Aorta (tissue), 5 donors: ENCODE results near the gene SUZ12. TPM values are rescaled to one million over a fixed set of nuclear protein-coding genes. Genes with fewer than 3 reads are reported as not detected.
"Not testable (repeated sequence)": the region's sequence is repeated elsewhere in the genome, so short reads cannot be mapped to it uniquely, and the experiment has no call there.

Experiments used
- ATAC-seq: fragments of 200-7000 bp; cut with Tn5 transposase; one replicate; pipeline ENCODE4 v1.9.1; 2022; ENCODE audit warnings: moderate library complexity; ENCODE audit not compliant: low FRiP score
- DNase-seq, 2 donors: peaks; one replicate each; pipeline ENCODE4 v3.0.0-alpha.2; 2020
- H3K27ac ChIP-seq, 2 donors: one replicate each; pipeline ENCODE4 v1.5.1; 2013; ENCODE audit warnings: low read length in 2 of 2, mild to moderate bottlenecking in 2 of 2, moderate library complexity in 2 of 2, control low read depth in 1 of 2, inconsistent platforms in 1 of 2, low read depth in 1 of 2
- H3K27me3 ChIP-seq, 2 donors: one replicate each; pipeline ENCODE4 v1.6.1; 2013; ENCODE audit warnings: control low read depth in 1 of 2, low read length in 1 of 2, mild to moderate bottlenecking in 1 of 2, moderate library complexity in 1 of 2; ENCODE audit not compliant: insufficient read depth in 2 of 2, control insufficient read depth in 1 of 2
- H3K36me3 ChIP-seq, 2 donors: one replicate each; pipeline ENCODE4 v1.6.1; 2013; ENCODE audit warnings: control low read depth in 1 of 2, low read length in 1 of 2, mild to moderate bottlenecking in 1 of 2; ENCODE audit not compliant: insufficient read depth in 2 of 2, control insufficient read depth in 1 of 2
- H3K4me1 ChIP-seq, 2 donors: one replicate each; pipeline ENCODE4 v1.6.1; 2013; ENCODE audit warnings: low read length in 2 of 2, control low read depth in 1 of 2, mild to moderate bottlenecking in 1 of 2, moderate library complexity in 1 of 2; ENCODE audit not compliant: insufficient read depth in 2 of 2, control insufficient read depth in 1 of 2
- H3K4me3 ChIP-seq, 2 donors: one replicate each; pipeline ENCODE4 v1.5.1; 2013; ENCODE audit warnings: low read length in 2 of 2, control low read depth in 1 of 2, mild to moderate bottlenecking in 1 of 2
- H3K9me3 ChIP-seq: one replicate; pipeline ENCODE4 v1.6.1; 2013; ENCODE audit warnings: mild to moderate bottlenecking, low read length; ENCODE audit not compliant: control insufficient read depth
- WGBS, 2 donors: extraction: QIAGEN DNeasy Blood & Tissue Kit; methylation state at CpG; one replicate each; pipeline ENCODE4 v1.1.7; 2013; 5-methylcytosine and 5-hydroxymethylcytosine counted together
- intact Hi-C, 2 donors: fragments of 100-400 bp; cut with DNase I; formaldehyde crosslinking; loops; one replicate each; pipeline versions ENCODE4 v1.14.2 to v1.15.0; 2022
- polyA plus RNA-seq, 2 donors: library from polyadenylated mRNA; stranded (reverse); fragments of 200-250 nt; gene quantifications; one replicate each; pipeline ENCODE4 v1.2.3, GENCODE V29; 2013
- total RNA-seq, 2 donors: library from RNA; stranded (reverse); fragmentation: NEBNext Ultra II Directional; extraction: Animal tissue kit (Norgen Biotek cat#: 25700); gene quantifications; one replicate each; pipeline ENCODE4 v1.2.1, GENCODE V29; 2021
- donor health status: healthy with polysubstance abuse.
- donor health status: Bipolar disorder and iron deficiency.
- donor health status: DM: no; HTN: no; CAD: no.
- donor health status: DM: no; HTN: no; CAD: no.
- donor health status: DM: yes; HTN: yes; CAD: no.

Gene SUZ12
- total and polyA plus RNA-seq, 4 donors, result 8.9 to 20.1 (median 13.9) TPM

DNA sequence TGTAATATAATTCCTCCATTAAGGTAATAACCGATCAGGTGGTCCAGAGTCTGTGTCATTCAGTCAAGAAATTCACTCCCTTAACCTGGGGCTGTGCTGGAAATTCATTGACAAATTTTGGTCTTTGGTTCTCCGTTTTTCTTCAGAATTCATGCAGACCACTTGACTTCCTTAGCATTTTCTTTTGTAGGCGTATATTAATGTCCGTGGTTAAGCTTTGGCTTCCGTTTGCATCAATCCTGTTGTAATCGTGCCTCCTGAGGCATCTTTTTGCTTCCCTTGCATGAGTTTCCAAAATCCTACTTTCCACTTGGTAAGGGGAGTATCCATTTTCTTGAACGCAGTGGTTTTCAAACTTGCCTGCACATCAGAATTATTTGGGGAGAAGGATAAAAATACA lies 79.4 kb downstream of the SUZ12 start:
- ATAC-seq (no peak), DNase-seq (no peak)
- peaks cover 0 to 3% of the 10 kb centered on the region in 2 donors for H3K4me1 ChIP-seq
- no peak overlapping the region for H3K27ac ChIP-seq
- H3K27me3 ChIP-seq, result no peaks in the 10 kb centered on the region
- WGBS, 2 donors, result 91 to 95% methylated on average over 7 of the region's 7 CpGs
- H3K36me3 ChIP-seq, result peaks cover 0 to 1% of the 10 kb centered on the region in 2 donors
- H3K9me3 ChIP-seq, result no peaks in the 10 kb centered on the region
- intact Hi-C loops, result no loop called here
- no peak overlapping the region for H3K4me3 ChIP-seq

DNA sequence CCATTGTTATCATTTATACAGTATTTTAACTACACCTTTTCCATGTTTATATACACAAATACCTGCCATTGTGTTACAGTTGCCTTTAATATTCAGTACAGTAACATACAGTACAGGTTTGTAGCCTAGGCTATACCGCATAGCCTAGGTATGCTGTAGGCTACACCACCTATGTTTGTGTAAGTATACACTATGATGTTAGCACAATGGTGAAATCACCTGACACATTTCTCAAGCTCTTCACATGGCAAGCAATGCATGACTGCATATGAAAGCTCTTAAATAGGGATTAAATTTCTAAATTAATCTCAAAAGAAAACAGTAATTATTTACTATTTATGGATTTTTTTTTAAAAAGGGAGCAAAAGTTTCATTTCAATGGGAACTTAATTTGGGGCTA lies 82.4 kb downstream of the SUZ12 start:
- H3K4me1 ChIP-seq, result peaks cover 0 to 3% of the 10 kb centered on the region in 2 donors
- DNase-seq (no peak), ATAC-seq (no peak)
- H3K4me3 ChIP-seq, result no peak overlapping the region
- H3K27me3 ChIP-seq, result no peaks in the 10 kb centered on the region
- no peak overlapping the region for H3K27ac ChIP-seq
- intact Hi-C loops, result no loop called here
- no peaks in the 10 kb centered on the region for H3K9me3 ChIP-seq
- WGBS, 2 donors, result 90 to 100% methylated on average over 1 of the region's 1 CpG
- peaks cover 0 to 1% of the 10 kb centered on the region in 2 donors for H3K36me3 ChIP-seq

DNA sequence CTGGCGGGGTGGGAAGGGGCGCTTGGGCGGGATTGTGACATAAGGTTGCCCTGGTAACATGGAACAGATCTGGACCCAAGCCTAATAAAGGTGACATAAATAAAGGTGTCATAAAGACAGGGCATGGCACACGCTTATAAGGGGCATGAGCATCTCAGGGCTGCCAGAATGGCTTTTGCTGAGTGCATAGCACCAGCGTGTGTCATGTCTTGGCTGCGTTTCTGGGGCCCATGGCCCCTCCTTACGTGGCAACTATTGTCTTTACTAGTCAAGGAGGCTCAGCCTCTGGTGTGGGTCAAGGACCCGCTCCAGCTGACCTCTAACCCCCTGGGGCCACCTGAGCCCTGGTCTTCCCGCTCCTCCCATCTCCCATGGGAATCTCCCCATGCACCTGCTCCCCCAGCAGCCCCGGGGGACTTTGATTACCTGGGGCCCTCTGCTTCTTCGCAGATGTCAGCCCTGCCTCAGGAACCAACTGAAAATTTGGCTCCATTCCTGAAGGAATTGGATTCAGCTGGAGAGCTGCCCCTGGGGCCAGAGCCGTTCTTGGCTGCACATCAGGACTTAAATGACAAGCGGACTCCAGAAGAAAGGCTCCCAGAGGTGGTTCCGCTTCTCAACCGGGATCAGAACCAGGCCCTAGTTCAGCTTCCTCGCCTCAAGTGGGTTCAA lies 84.3 kb downstream of the SUZ12 start:
- Histone ChIP-seq H3K4me1 (peaks cover 0 to 3% of the 10 kb centered on the region in 2 donors), H3K9me3 (no peaks in the 10 kb centered on the region), H3K27me3 (no peaks in the 10 kb centered on the region), H3K4me3 (no peak overlapping the region), H3K36me3 (peaks cover 0 to 1% of the 10 kb centered on the region in 2 donors), H3K27ac (no peak overlapping the region)
- intact Hi-C loops, result no loop called here
- WGBS, 2 donors, result 29 to 35% methylated on average over 16 of the region's 16 CpGs
- DNase-seq, result peak; percentile 63 to 78
- ATAC-seq, result no peak

DNA sequence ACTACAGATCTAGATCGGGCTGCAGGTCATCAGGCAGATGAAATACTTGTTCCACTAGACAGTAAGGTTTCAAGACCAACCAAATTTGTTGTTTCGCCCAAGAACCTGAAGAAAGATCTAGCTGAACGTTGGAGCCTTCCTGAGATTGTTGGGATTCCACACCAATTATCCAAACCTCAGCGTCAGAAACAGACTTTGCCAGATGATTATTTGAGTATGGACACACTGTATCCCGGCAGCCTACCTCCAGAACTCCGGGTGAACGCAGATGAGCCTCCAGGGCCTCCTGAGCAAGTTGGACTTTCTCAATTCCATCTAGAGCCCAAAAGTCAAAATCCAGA lies 84.8 kb downstream of the SUZ12 start:
- Histone ChIP-seq H3K4me1 (peaks cover 0 to 3% of the 10 kb centered on the region in 2 donors), H3K36me3 (peaks cover 0 to 1% of the 10 kb centered on the region in 2 donors), H3K4me3 (no peak overlapping the region), H3K27ac (no peak overlapping the region), H3K9me3 (no peaks in the 10 kb centered on the region), H3K27me3 (no peaks in the 10 kb centered on the region)
- DNase-seq, result no peak
- 53 to 56% methylated on average over 7 of the region's 7 CpGs for WGBS, 2 donors
- ATAC-seq, result no peak
- intact Hi-C loops, result no loop called here

DNA sequence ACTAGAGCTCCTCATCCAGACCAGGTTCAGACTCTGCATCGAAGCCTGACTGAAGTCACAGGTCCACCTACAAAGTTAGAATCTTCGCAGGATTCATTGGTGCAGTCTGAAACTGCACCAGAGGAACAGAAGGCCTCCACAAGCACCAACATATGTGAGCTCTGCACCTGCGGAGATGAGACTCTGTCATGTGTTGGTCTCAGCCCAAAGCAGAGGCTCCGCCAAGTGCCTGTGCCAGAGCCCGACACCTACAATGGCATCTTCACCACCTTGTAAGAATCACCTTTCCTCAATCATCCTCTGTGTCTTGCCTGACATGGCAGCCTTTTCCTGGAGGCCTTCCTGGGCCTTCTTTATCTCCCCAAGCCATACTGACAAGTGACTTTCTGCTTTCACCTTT lies 85.7 kb downstream of the SUZ12 start:
- not testable (repeated sequence) for DNase-seq
- WGBS, 2 donors, result 96 to 98% methylated on average over 4 to 5 of the region's 5 CpGs

DNA sequence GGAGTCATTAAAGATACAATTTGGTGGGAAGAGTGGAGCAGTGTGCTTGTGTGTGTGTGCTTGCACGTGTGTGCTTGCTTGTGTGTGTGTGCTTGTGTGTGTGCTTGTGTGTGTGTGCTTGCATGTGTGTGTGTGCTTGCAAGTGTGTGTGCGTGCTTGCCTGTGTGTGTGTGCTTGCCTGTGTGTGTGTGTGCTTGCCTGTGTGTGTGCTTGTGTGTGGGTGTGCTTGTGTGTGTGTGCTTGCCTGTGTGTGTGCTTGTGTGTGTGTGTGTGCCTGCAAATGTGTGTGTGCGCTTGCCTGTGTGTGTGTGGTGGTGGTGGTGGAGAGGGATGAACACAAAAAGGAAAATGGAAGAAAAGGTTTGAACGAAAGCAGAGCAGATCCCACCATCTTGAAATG lies 90.5 kb downstream of the SUZ12 start:
- H3K27ac ChIP-seq, ATAC-seq, H3K27me3 ChIP-seq, H3K4me1 ChIP-seq, H3K36me3 ChIP-seq, H3K4me3 ChIP-seq, H3K9me3 ChIP-seq, intact Hi-C loops, DNase-seq: not testable (repeated sequence)
- WGBS, 2 donors, result 92 to 94% methylated on average over 4 of the region's 4 CpGs

More for the DNA sequence above, 85.7 kb downstream of the SUZ12 start:
- H3K27me3 ChIP-seq, intact Hi-C loops, H3K4me1 ChIP-seq, H3K36me3 ChIP-seq, H3K4me3 ChIP-seq, H3K27ac ChIP-seq, ATAC-seq, H3K9me3 ChIP-seq: not testable (repeated sequence)

GRCh38 chr17:32033223-32033622 lies 96.4 kb downstream of the SUZ12 start:
- H3K36me3 ChIP-seq, result peaks cover 0 to 3% of the 10 kb centered on the region in 2 donors
- WGBS, 2 donors, result 99 to 100% methylated on average over 2 of the region's 2 CpGs
- ATAC-seq, result no peak
- no peaks in the 10 kb centered on the region for H3K4me1 ChIP-seq
- H3K27me3 ChIP-seq, result no peaks in the 10 kb centered on the region
- H3K4me3 ChIP-seq, result no peak overlapping the region
- no peaks in the 10 kb centered on the region for H3K9me3 ChIP-seq
- H3K27ac ChIP-seq, result no peak overlapping the region
- DNase-seq, result no peak
- intact Hi-C loops, result no loop called here

DNA sequence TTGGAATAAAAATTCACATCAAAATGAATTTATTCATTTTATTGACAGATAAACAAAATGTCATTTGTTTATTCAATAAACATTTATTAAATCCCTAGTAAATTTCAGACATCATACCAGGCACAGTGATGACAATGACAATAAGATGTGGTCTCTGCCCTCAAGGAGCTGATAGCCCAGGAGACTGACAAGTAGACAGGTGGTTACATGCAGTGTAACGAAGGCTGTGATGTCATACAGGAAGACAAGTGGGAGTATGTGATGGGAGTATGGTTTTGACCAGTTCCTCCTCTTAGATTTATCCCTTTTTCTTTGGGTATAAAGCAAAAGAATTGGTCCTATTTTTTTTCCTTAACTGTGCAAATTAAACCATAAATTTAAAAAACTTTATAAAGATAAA lies 97.0 kb downstream of the SUZ12 start:
- H3K27ac ChIP-seq, intact Hi-C loops, H3K36me3 ChIP-seq, DNase-seq, H3K4me3 ChIP-seq, H3K27me3 ChIP-seq, ATAC-seq, H3K4me1 ChIP-seq, H3K9me3 ChIP-seq: not testable (repeated sequence)
- 93 to 94% methylated on average over 1 of the region's 1 CpG for WGBS, 2 donors

GRCh38 chr17:32040246-32040645 lies 103.4 kb downstream of the SUZ12 start:
- WGBS, 2 donors, result 92 to 95% methylated on average over 17 of the region's 17 CpGs
- H3K36me3 ChIP-seq, DNase-seq: not testable (repeated sequence)

More at GRCh38 chr17:32040246-32040645, 103.4 kb downstream of the SUZ12 start:
- H3K4me3 ChIP-seq, H3K27me3 ChIP-seq, intact Hi-C loops, H3K27ac ChIP-seq, H3K9me3 ChIP-seq, ATAC-seq, H3K4me1 ChIP-seq: not testable (repeated sequence)
